ENCODE data around the gene S100A16.
"Not testable (repeated sequence)": the region's sequence is repeated elsewhere in the genome, so short reads cannot be mapped to it uniquely, and the experiment has no call there.

S100A16 gene

DNA sequence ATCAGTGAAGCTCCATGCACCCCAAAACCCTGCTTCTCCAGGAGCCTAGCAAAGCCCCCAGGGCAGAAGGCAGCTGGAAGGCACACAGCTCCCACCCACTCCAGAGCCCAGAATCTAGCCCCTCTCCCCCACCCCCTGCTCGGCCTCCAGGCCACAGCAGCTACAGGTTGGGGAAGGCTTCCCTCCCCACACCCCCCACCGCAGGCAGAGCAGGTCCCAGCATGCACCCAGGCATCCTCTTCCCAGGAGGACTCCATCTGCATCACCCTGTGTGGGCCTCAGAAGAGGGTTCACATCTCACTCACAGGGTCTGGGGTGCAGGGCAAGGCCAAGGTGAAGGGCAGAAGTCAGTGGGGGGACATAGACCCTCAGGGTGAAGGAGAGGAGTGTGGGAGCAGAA is 2.5 kb upstream of the S100A16 start:
- no peak for DNase-seq (ENCODE audit: low read depth in 2 of 2)

DNA sequence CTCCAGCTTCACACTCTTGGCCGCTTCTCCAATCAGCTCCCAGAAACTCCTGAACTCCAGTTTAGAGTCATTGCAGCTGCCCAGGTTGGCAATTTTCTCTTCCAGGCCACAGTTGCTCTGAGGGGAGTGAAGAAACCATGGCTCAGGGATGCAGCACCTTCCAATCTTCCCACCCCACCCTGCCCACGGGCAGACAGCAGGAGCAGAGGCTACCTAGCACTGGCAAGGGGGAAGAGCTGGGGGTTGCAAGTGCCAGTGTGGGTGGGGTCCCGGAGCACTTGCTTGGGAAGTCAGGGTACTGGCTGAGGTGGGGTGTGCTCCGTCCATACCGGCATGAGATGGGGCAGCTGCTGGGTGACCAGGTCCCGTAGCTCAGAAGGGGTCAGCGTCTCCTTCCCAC is 2.0 kb upstream of the S100A16 start:
- DNase-seq (ENCODE audit: low read depth in 2 of 2), result no peak

DNA sequence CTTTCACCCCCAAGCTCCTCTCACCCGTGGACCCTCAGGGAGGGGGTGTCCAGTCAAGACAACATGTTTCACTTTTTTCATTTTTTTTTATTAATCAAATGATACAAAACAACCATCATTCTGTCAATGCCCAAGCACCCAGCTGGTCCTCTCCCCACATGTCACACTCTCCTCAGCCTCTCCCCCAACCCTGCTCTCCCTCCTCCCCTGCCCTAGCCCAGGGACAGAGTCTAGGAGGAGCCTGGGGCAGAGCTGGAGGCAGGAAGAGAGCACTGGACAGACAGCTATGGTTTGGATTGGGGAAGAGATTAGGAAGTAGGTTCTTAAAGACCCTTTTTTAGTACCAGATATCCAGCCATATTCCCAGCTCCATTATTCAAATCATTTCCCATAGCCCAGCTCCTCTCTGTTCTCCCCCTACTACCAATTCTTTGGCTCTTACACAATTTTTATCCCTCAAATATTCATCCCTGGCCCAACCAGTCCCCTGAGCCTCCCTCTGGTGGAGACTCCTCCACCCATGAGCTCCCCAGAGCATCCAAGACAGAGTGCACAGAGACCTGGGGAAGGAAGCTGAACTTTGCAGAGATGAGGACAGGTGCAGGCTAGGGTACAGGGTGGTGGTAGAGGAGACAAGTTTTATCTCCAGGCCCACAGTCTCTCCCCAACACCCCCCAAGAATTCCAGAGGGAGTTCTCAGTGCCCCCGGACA is 1.4 kb upstream of the S100A16 start:
- DNase-seq (ENCODE audit: low read depth in 2 of 2), result no peak

DNA sequence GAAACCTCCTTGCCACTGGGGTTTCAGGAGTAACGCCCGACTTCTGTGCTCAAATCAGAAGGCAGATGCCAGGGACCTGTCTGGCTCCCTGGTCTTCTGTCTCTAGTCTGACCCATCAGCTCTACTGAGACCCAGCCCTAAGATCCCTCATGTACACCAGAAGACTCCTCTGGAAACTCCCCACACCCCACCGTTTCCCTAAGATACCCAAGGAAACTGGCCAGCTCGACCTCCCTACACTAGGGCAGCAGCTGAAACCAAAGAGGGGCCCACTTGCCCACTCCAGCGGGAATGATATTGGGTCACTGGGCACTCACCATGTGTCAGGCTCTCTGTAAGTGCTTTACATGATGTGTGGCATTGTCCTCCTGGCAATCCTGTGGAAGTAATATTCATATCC is 469 bp upstream of the S100A16 start:
- no peak for DNase-seq (ENCODE audit: low read depth in 2 of 2)

DNA sequence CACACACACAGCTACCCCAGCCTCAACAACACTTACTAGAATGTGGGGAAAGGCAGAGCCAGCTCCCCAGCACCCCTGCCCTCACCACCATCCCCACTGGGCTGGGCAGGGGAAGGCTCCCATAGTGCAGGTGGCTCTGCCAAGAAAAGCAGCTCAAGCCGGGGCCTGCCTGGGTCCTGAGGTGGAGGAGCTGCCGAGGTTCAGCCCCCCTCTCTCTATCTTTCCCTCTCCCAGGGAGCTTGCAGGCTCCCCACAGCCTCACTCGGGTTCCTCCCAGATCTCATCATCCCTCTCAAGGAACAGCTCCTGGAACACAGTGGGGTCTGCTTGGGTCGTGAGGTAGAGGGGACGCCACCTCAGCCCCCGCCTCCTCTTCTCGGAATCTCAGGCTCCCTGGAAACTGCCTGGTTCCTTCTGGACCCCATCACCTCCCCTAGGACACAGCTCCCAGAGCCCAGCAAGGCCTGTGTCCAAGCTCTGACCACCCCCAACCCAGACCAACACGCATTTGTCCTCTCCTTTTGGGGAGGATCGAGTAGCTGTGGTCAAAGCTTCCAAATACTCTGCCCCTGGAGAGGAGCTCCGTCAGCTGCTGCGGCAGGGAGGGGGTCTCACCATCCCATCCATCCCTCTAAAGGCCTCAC is 704 bp downstream of the S100A16 start:
- DNase-seq (ENCODE audit: low read depth in 2 of 2), result no peak

DNA sequence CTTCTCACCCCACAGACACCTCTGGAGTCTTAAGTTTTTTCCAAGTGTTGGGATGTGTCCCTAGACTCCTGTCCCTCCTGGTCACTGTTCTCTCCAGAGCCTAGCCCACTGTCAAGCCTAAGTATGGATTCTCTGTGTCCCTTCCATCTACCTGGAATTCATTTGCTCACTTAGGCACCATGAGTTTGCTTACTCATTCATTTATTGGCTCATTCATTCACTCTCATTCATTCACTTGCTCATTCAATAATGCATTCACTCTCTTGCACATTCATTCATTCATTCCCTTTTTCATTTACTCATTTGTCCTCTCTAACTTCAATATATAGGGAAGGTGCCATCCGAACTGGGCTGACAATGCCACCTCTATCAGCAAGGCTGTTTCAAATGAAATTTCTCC is 1.6 kb downstream of the S100A16 start:
- DNase-seq (ENCODE audit: low read depth in 2 of 2), result no peak

DNA sequence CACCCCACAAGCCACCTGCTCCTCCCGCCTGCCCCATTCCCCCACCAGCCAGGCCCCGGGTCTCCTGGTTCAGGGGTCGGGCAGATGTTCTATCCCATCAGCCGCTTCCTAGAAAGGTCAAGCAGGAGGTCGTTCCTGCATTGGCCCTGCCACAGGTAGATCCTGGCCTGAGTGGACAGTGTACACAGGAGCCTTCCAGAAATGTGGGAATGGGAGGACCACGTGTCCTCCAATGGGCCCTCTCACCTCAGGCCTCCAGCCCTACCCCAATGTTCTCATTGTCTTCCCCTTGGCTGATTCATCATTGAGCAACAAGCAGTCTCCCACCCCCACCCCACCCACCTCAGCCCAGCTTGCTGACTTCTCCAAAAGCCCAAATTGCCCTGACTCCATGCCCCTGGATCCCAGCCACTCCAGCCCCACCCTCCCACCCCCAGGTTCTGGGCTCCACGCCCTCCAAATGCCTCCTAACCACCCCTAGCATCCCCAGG is 2.1 kb downstream of the S100A16 start:
- no peak for DNase-seq (ENCODE audit: low read depth in 2 of 2)

DNA sequence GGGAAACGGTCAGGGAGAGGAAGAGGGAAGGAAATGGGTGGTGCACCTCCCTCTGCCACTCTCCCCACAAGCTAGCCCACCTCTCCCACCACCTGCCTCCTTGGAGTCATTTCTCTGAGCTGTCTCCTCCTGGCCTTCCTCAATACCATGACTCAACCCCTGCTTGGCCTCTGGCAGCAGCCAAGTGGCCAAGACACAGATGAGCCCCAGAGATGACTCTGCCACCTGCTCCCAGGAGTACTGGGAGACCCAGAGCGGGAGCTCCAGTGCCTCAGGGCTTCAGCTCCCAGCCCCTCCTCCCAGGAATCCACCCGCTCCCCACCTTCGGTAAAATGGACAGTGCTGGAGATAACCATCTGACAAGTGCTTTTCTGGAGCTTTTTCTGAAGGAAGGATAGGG is 2.6 kb downstream of the S100A16 start:
- DNase-seq (ENCODE audit: low read depth in 2 of 2), result no peak

DNA sequence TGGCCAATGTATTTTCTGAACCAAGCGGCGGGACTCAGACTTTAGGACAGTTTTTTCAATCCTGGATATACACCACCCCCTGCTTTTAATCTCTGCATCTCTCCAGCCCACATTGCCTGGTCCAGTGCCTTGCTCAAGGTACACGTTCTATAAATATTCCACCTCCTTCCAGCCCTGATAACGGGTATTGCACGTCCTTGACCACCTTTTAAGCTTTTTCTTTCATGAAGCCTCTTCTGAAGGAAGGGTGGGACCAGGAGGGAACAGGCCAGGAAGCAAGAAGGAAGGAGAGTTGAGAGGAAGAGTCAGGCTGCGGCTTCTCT is 3.4 kb downstream of the S100A16 start:
- no peak for DNase-seq (ENCODE audit: low read depth in 2 of 2)

DNA sequence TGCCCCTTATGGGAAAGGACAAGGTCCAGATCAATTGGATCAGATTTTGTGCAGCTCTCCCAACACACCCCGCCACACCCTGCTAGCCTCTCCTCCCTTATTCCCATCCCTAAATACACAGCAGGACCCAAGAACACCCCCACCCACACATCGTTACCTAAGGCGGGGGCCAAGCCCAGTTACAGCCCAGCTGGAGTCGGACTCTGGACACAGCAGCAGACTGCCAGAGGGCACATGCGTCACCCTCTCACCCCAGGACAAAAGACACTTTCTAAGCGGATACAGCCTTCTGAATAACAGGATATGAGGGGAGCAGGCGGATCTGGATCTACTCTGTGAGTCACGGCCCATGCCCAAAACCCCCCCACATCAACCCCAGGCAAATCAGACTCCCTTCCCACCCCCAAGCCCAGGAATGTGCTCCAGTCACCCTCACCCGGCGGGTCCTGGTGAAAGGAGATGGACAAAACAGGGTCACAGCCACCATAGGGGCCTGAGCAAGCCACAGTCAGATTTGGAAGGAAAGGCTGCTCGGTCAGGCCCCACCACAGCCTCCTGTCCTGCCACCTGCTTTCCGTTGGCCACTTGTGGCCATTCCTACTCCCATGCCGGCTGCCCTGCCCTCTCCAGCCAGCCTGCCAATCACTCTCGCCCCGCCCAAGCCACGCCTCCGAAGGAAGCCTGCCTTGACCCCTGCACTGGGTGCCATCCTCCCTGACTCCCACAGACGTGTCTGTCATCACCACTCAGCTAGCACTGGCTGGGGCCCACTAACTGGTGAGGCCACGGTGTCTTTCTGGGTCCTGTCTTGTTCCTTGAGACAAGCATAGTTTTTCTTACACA is 4.0 kb downstream of the S100A16 start:
- no peak for DNase-seq (ENCODE audit: low read depth in 2 of 2)

DNA sequence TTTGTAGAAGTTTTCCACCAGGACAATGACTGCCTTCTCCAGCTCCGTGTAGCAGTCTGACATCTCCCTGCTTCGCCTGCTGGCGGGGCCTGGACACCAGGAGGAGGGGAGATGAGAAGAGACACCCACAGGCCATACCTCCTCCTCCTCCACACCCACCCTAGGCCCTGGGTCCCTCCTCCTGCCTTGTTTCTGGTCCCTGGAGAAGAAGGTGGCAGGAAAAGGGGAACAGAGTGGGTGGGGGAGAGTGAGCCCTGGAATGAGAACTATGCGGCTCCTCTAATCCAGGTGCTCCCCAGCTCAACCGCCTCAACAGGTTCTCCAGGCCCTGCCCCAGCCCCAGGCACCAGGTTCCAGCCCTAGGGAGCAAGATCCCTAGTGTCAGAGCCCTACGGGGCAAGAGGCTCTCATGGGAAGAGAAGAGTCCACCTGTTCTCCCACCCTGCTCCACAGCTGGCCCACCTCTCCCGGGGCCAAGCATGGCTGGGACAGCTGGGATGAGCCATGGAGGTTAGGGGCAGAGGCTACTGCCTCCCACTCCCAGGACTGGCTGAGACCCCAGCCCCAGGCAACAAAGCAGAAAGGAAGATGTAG is 4.8 kb downstream of the S100A16 start:
- DNase-seq (ENCODE audit: low read depth in 2 of 2), result no peak

DNA sequence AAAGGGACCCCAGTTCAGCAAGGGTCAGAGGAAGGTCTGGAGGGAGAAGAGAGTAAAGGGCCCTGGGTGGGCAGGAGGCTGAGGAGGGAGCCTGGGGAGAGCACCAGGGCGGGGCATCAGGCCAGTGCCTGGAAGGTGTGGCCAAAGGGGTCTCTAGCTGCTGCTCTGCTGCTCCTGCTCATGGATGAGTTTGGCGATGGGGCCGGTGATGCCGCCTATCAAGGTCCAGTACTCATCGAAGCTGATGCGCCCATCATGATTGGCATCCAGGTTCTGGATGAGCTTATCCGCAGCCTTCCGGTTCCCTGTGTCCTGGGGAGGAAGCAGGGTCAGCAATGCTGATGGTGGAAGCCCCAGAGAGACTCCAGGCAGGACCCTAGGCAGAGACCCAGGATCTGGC is 5.6 kb downstream of the S100A16 start:
- DNase-seq (ENCODE audit: low read depth in 2 of 2), result no peak

DNA sequence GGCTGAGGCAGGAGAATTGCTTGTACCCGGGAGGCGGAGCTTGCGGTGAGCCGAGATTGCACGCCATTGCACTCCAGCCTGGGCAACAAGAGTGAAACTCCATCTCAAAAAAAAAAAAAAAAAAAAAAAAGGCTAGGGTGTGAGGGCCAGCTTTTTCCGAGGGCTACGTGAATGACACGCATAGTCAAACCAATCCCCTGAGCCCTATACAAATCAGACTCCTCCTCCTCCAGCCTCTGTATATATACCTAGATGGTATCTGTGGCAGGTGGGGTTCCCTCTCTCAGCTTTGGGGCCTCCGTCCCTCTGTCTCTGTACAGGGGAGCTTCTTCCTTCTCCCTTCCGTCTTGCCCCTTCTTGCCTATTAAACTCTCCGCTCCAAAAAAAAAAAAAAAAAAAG is 6.7 kb downstream of the S100A16 start:
- DNase-seq (ENCODE audit: low read depth in 2 of 2), result no peak

DNA sequence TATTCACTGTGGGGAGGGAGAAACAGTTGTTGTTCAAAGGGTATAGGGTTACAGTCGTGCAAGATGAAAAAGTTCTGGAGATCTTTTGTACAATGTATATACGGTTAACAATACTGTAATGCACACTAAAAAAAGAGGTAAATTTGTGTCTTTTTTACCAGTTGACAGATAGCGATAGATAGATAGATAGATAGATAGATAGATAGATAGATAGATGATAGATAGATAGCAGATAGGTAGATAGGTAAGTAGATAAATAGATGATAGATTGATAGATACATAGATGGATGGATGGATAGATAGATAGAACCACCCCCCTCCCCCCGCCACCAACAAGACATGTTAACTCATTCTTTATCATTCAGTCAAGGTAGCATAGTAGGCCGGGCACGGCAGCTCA is 10.2 kb downstream of the S100A16 start:
- DNase-seq (ENCODE audit: low read depth in 2 of 2), result no peak

DNA sequence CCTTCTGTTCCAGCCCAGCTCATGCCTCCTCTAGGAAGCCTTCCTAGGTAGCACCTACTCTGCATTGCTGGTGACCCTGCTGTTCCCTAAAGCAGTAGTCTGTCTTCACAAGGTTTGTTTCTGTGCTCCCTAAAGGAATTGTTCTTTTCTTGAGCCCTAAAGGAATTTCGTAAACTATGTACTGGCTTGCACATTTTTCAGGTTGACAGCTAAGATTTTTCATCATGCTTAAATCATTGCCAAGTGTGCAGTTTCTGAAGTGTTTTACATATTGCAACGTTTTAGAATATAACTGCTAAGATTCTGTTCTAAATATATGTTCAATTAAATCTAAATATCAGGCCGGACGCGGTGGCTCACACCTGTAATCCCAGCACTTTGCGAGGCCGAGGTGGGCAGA is 13.1 kb downstream of the S100A16 start:
- DNase-seq (ENCODE audit: low read depth in 2 of 2), result no peak

DNA sequence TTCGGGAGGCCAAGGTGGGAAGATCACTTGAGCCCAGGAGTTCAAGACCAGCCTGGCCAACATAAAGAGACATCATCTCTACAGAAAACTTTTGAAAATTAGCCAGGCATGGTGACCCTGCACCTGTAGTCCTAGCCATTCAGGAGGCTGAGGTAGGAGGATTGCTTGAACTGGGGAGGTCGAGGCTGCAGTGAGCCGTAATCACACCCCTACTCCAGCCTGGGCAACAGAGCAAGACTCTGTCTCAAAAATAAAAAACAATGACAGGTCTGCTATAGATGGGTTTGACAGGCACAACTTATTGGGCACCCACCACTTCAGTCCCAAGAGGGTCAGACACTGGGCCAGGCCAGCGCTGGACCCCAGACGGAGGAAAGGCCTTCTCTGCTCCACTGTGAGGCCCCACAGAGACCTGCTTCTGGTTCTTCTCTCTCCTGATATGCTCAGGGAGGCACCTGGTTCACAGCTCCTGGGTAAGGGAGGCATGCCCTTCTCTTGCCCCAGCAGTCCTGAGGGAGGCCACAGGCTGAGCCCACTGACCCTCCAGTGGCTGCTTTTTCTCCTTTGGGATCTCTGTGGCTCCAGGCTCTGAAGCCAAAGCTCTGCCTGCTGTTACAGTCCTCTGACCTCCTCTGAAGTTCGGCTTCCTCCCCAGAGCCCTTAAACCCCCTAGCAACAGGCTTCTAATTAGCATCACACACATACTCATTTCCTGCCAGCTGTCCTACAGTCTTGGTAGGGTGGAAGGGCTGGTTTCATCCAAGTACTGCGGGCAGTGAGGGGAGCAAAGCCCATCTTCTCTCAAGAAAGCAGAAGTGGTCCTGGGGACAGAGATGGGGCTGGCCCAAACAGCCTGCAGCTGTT is 14.4 kb downstream of the S100A16 start:
- DNase-seq (ENCODE audit: low read depth in 2 of 2), result no peak

DNA sequence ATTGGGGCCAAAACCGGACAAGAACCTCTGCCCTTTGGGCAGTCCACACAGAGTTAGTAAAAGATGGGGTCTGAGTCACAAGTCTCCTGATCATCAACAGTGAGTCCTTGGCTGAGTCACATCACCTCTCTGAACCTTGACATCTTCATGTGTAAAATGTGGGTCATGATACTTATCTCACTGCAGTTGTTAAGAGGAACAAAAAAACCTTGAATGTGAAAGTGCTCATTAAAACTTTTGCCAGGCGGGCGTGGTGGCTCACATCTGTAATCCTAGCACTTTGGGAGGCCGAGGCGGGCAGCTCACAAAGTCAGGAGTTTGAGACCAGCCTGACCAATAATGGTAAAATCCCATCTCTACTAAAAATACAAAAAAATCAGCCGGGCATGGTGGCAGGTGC is 15.7 kb downstream of the S100A16 start:
- no peak for DNase-seq (ENCODE audit: low read depth in 2 of 2)

DNA sequence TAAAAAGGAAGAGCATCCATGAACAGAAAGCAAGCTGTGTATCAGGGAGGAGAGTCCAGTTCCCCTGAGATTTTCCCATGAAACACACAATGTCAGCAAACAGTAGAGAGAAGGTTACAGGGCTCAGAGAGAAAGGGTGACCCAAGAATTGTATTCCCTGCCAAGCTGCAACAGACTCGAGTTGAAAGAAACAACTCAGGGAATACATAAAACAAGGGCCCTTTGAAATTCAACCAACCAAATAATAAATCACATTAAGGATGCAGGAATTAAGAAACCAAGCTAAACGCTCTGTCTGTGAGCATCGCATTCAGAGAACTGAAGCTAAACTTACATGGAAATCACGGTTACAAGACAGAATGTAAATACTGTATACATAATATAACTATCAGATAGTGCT is 20.2 kb downstream of the S100A16 start:
- no peak for DNase-seq (ENCODE audit: low read depth in 2 of 2)

DNA sequence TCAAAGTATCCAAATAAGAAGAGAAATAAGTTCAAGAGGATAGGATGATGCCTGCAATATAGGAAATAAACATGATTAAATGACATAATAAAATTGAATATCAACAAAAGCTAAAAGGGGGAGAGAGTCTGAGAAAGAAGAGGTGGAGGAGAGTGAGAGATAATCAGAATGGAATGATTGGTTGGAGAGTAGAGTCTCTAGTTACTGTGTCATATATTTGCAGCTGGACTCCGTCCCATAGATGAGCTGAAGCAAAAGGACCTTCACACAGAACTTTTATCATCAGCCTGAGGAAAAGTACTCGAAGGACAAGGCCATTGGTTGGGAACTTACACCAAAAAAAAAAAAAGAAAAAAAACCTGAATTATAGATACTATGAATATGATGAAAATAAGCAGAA is 24.5 kb downstream of the S100A16 start:
- no peak for DNase-seq (ENCODE audit: low read depth in 2 of 2)

DNA sequence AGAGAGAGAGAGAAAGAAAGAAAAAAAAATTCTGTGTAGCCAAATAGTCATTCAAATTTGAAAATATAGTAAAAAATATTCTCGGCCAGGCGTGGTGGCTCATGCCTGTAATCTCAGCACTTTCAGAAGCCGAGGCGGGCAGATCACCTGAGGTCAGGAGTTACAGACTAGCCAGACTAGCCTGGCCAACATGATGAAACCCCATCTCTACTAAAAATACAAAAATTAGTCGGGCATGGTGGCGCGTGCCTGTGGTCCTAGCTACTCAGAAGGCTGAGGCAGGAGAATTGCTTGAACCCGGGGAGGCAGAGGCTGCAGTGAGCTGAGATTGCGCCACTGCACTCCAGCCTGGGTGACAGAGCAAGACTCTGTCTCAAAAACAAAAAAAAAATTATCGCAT is 24.9 kb downstream of the S100A16 start:
- DNase-seq (ENCODE audit: low read depth in 2 of 2), result not testable (repeated sequence)

DNA sequence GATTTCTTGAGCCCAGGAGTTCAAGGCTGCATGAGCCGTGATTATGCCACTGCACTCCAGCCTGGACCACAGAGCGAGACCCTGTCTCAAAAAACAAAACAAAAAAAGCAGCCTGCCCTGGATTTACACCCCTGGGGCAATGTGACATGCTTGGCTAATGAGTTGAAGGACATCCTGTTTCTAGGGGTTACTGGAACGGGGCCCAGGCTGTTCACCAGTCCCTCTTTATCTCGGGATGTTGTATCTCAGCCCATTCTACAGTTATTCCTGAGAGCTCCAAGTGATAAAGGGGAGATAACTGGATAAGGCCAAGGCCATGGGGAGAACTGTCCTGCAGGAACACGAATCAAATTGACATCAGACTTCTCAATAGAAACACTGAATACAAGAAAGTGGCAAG is 25.6 kb downstream of the S100A16 start:
- no peak for DNase-seq (ENCODE audit: low read depth in 2 of 2)

DNA sequence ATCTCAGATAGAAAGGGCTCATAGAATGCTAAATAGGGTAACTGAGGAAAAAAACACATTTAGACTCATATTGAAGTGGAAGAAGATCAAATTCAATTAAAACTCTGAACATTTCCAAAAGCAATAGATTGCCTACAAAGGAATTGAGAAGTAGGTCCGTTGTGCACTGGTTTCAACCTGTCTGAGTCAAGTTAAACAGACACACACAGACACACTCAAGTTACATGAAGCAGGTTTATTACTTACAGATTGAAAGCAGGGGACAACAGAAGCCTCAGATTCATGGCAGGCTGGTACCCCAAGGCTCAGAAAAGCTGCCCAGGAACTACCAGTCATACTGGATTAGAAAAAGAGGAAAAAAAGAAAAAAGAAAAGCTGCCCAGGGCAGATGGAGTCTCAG is 26.6 kb downstream of the S100A16 start:
- no peak for DNase-seq (ENCODE audit: low read depth in 2 of 2)

Data from stimulated activated CD8-positive, alpha-beta memory T cell treated with anti-CD3 and anti-CD28 coated beads, Interleukin-7, amount 100 ng/mL, for 4 hours (primary cell).